ENCODE data around the gene CT45A3. TPM values are rescaled to one million over a fixed set of nuclear protein-coding genes. Genes with fewer than 3 reads are reported as not detected.
A peak's percentile ranks its signal among the peaks of the same experiment; 100 is the strongest.
"Not testable (repeated sequence)": the region's sequence is repeated elsewhere in the genome, so short reads cannot be mapped to it uniquely, and the experiment has no call there.

The CT45A3 gene, protein sequence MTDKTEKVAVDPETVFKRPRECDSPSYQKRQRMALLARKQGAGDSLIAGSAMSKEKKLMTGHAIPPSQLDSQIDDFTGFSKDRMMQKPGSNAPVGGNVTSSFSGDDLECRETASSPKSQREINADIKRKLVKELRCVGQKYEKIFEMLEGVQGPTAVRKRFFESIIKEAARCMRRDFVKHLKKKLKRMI
- not detected for polyA plus RNA-seq

DNA sequence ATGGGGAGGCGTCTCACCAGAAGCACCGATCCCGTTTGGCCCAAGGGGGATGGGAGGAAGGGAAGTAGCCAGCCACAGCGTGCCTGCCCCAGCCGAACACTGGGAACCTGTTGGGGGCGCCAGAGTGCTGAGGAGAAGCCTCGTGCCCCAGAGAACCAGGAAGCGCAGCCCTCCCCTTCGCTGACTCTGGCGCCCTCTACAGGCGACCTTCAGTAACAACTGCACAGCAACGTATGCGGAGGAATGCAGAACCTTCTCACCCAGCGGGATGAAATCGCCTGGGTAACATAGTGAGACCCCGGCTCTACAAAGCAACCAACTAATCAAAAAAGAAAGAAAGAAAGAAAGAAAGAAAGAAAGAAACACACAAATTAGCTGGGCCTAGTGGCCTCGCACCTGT, at the start of gene CT45A3:
TSS of gene CT45A3 (minus strand) at position 101 of the 400 bp plus-strand sequence. CDS start 3,747 bp downstream, outside the sequence.
- not testable (repeated sequence) for DNase-seq; H3K36me3 Mint-ChIP-seq; H3K9me3 Mint-ChIP-seq; H3K27me3 Mint-ChIP-seq (ENCODE audit: low read depth in 3 of 3); H3K27ac Mint-ChIP-seq; H3K4me3 Mint-ChIP-seq; H3K4me1 Mint-ChIP-seq

DNA sequence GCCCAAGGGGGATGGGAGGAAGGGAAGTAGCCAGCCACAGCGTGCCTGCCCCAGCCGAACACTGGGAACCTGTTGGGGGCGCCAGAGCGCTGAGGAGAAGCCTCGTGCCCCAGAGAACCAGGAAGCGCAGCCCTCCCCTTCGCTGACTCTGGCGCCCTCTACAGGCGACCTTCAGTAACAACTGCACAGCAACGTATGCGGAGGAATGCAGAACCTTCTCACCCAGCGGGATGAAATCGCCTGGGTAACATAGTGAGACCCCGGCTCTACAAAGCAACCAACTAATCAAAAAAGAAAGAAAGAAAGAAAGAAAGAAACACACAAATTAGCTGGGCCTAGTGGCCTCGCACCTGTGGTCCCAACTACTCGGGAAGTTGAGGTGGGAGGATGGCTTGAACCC, 34.7 kb upstream of the CT45A3 start, which contains the start of gene CT45A6:
TSS of gene CT45A6 (minus strand) at position 101 of the 400 bp plus-strand sequence. CDS start 3,794 bp downstream, outside the sequence.
- DNase-seq; H3K9me3 Mint-ChIP-seq; H3K27me3 Mint-ChIP-seq (ENCODE audit: low read depth in 3 of 3); H3K4me3 Mint-ChIP-seq; H3K4me1 Mint-ChIP-seq; H3K27ac Mint-ChIP-seq; H3K36me3 Mint-ChIP-seq: not testable (repeated sequence)

DNA sequence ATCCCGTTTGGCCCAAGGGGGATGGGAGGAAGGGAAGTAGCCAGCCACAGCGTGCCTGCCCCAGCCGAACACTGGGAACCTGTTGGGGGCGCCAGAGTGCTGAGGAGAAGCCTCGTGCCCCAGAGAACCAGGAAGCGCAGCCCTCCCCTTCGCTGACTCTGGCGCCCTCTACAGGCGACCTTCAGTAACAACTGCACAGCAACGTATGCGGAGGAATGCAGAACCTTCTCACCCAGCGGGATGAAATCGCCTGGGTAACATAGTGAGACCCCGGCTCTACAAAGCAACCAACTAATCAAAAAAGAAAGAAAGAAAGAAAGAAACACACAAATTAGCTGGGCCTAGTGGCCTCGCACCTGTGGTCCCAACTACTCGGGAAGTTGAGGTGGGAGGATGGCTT, 17.4 kb upstream of the CT45A3 start, which contains the start of gene CT45A5:
TSS of gene CT45A5 (minus strand) at position 101 of the 400 bp plus-strand sequence. CDS start 3,774 bp downstream, outside the sequence.
- not testable (repeated sequence) for H3K4me1 Mint-ChIP-seq; H3K27me3 Mint-ChIP-seq (ENCODE audit: low read depth in 3 of 3); H3K36me3 Mint-ChIP-seq; H3K9me3 Mint-ChIP-seq; DNase-seq; H3K4me3 Mint-ChIP-seq; H3K27ac Mint-ChIP-seq

DNA sequence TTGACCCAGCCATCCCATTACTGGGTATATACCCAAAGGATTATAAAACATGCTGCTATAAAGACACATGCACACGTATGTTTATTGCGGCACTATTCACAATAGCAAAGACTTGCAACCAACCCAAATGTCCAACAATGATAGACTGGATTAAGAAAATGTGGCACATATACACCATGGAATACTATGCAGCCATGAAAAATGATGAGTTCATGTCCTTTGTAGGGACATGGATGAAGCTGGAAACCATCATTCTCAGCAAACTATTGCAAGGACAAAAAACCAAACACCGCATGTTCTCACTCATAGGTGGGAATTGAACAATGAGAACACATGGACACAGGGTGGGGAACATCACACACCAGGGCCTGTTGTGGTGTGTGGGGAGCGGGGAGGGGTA, 23.3 kb downstream of the CT45A3 start:
- H3K9me3 Mint-ChIP-seq; H3K27ac Mint-ChIP-seq; H3K4me3 Mint-ChIP-seq; DNase-seq; H3K36me3 Mint-ChIP-seq; H3K27me3 Mint-ChIP-seq (ENCODE audit: low read depth in 3 of 3); H3K4me1 Mint-ChIP-seq: not testable (repeated sequence)

DNA sequence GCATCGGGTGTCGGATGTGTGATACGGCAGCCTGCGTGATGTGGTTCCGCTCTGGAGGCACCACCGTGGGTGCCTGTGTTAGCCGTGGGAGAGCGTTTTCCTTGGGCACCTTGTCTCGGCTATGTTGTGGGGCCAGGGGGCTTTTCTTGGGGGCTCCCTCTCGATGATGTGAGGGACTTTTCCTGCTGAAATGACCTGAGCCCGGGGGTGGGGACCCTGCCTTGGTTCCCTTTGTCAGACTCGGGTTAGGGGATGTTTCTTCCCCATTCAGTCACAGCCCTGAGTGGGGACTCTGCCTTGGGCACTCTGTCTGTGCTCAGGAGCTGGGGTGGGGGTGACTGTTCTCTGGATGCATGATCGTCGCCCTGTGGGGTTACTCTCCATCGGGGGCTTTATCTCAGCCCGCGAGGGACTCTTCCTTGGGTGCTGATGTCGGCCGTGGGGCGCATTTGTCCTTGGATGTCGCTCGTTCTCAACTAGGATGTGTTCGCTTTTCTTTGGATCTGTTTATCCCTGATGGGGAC, 26.7 kb downstream of the CT45A3 start:
- Mint-ChIP-seq H3K9me3 (no peaks in the 10 kb centered on the region), H3K36me3 (no peaks in the 10 kb centered on the region), H3K4me1 (no peaks in the 10 kb centered on the region), H3K4me3 (no peak overlapping the region), H3K27ac (no peak overlapping the region), H3K27me3 (ENCODE audit: low read depth in 3 of 3) (peaks cover 3 to 8% (median 6%) of the 10 kb centered on the region in 3 donors)
- DNase-seq, result no peak

DNA sequence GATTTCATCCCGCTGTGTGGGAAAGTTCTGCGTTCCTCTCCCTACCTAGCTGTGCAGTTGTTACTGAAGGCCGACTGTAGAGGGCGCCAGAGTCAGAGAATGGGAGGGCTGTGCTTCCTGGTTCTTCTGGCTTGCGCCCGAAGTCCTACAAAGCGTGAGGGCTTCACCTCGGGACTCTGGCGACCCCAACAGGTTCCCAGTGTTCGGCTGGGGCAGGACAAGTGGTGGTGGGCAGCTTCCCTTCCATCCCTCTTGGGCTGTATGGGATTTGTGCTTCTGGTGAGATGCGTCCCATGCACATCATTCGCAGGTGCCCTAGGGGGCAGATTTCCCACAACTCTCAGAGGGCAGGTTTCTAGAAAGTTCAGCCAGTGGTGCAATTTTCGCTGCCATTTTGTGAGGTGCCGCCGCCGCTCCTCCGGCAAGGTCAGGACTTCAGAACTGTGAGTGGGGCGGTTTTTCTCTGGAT, 27.3 kb downstream of the CT45A3 start:
- peak overlapping the region in 1 of 5 donors; percentile 24 for H3K4me3 Mint-ChIP-seq
- DNase-seq, result peak in 2 of 3 donors; percentile 1 to 14
- no peaks in the 10 kb centered on the region for H3K9me3 Mint-ChIP-seq

DNA sequence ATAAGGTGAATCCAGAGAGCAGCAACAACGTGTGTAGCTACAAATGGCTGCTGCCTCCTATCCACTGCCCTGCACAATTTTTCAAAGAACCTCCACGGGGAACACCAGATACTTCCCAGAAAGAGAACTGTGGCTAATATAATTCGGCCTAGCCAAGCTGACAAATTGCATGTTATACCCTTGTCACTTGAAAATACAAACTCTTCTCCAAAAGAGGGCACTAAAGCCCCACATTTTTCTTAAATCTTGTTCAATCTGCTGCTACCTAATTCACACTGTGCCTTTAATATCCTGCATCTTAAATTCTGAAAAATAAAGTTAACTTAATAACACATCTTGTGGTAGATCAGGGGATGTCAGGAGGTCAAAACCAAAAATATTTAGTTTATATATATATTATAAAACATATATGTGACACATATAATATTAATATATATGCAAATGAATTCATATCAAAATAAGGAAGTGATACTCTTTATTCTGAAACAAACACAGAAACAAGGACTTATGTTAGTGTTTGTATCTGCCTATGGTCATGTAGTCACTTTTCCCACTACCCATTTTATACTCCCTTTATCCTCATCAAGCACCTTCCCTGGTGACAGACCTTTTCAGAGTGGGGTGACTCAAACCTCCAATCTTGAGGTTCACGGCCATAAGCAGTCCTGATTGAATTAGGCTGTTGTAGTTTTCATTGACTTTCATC, 30.5 kb downstream of the CT45A3 start:
- no peak for DNase-seq
- H3K27ac Mint-ChIP-seq, result no peak overlapping the region
- no peaks in the 10 kb centered on the region for H3K4me1 Mint-ChIP-seq
- no peaks in the 10 kb centered on the region for H3K36me3 Mint-ChIP-seq
- peaks cover 2 to 6% (median 3%) of the 10 kb centered on the region in 3 donors for H3K27me3 Mint-ChIP-seq (ENCODE audit: low read depth in 3 of 3)
- no peak overlapping the region for H3K4me3 Mint-ChIP-seq
- no peaks in the 10 kb centered on the region for H3K9me3 Mint-ChIP-seq

More for the DNA sequence above, 27.3 kb downstream of the CT45A3 start:
- no peaks in the 10 kb centered on the region for H3K4me1 Mint-ChIP-seq
- no peak overlapping the region for H3K27ac Mint-ChIP-seq
- peaks cover 3 to 6% (median 4%) of the 10 kb centered on the region in 3 donors for H3K27me3 Mint-ChIP-seq (ENCODE audit: low read depth in 3 of 3)
- no peaks in the 10 kb centered on the region for H3K36me3 Mint-ChIP-seq

DNA sequence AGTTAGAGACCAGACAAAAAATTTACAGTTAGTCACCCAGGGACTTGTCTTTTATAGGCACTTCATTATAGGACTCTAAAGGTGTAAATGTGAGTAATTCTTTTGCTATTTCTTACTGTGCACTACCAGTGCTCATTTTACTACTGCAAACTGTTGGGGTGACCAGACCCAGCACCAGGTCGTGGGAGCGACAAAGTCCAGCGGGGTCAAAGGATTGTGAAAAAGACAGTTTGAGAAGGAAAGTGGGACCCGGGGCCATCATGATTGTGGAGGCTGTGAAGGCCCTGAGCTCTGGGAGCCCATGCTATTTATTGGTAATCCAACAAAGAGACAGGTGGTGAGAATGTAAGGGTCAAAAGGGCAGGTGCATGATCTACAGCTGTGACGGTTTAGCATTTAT, 33.3 kb downstream of the CT45A3 start:
- H3K4me3 Mint-ChIP-seq; H3K9me3 Mint-ChIP-seq; DNase-seq; H3K36me3 Mint-ChIP-seq; H3K4me1 Mint-ChIP-seq; H3K27me3 Mint-ChIP-seq (ENCODE audit: low read depth in 3 of 3); H3K27ac Mint-ChIP-seq: not testable (repeated sequence)

DNA sequence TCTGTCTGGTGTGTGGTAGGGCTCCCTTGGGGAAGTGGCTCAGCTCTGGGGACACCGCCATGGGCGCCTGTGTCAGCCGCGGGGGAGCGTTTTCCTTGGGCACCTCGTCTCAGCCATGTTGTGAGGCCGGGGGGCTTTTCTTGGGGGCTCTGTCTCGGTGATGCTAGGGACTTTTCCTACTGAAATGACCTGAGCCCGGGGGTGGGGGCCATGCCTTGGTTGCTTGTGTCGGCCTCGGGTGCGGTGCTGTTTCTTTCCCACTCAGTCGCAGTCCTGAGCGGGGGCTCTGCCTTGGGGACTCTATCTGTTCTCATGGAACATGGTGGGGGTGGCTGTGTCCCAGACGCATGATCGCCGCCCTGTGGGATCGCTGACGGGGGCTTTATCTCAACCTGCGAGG, 54.2 kb downstream of the CT45A3 start:
- Mint-ChIP-seq H3K4me3 (no peak overlapping the region), H3K27me3 (ENCODE audit: low read depth in 3 of 3) (peaks cover 0 to 4% (median 0%) of the 10 kb centered on the region in 3 donors), H3K4me1 (no peaks in the 10 kb centered on the region), H3K9me3 (no peaks in the 10 kb centered on the region), H3K36me3 (no peaks in the 10 kb centered on the region), H3K27ac (no peak overlapping the region)
- DNase-seq, result no peak

DNA sequence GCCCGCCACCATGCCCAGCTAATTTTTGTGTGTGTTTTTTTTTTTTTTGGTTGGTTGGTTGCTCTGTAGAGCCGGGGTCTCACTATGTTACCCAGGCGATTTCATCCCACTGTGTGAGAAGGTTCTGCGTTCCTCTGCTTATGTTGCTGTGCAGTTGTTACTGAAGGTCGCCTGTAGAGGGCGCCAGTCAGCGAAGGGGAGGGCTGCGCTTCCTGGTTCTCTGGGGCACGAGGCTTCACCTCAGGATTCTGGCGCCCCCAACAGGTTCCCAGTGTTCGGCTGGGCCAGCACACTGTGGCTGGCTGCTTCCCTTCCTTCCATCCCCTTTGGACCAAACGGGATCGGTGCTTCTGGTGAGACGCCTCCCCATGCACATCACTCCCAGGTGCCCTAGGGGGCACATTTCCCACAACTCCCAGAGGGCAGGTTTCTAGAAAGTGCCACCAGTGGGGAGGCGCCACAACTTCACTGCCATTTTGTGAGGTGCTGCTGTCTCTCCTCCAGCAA, 54.8 kb downstream of the CT45A3 start, which contains the start of gene CT45A1:
TSS of gene CT45A1 (plus strand) at position 457 of the 507 bp plus-strand sequence. CDS start 5,302 bp downstream, outside the sequence.
- not testable (repeated sequence) for H3K27me3 Mint-ChIP-seq (ENCODE audit: low read depth in 3 of 3); H3K9me3 Mint-ChIP-seq; H3K27ac Mint-ChIP-seq; H3K4me3 Mint-ChIP-seq; H3K36me3 Mint-ChIP-seq; H3K4me1 Mint-ChIP-seq; DNase-seq

Other genes with a start within 250 kb of the CT45A3 start
- gene INTS6L, start 247.5 kb downstream of the CT45A3 start, polyA plus RNA-seq, result 1 to 10 TPM; 3.2 to 5.7 (median 3.8) TPM
- gene CT45A1, start 54.6 kb downstream of the CT45A3 start, polyA plus RNA-seq, result not detected
- gene CT45A5, start 17.3 kb upstream of the CT45A3 start, polyA plus RNA-seq, result not detected
- not detected for gene CT45A6, start 34.6 kb upstream of the CT45A3 start, polyA plus RNA-seq
- not detected for gene CT45A2, start 51.8 kb upstream of the CT45A3 start, polyA plus RNA-seq
- not detected for gene CT45A7, start 69.1 kb upstream of the CT45A3 start, polyA plus RNA-seq
- not detected for gene CT45A8, start 86.3 kb upstream of the CT45A3 start, polyA plus RNA-seq
- gene CT45A9, start 103.6 kb upstream of the CT45A3 start, polyA plus RNA-seq, result not detected
- not detected for gene CT45A10, start 125.3 kb upstream of the CT45A3 start, polyA plus RNA-seq
- gene SAGE1, start 125.5 kb upstream of the CT45A3 start, polyA plus RNA-seq, result not detected
- 10 to 100 TPM in 1 of 3 donors, 1 to 10 TPM in 2; 5.7 to 10.6 (median 8.1) TPM for gene MMGT1, start 205.8 kb upstream of the CT45A3 start, polyA plus RNA-seq
- gene SLC9A6, start 217.2 kb upstream of the CT45A3 start, polyA plus RNA-seq, result 10 to 100 TPM; 13.2 to 20.5 (median 18.6) TPM